ENCODE data around the gene TRIM58. TPM values are rescaled to one million over a fixed set of nuclear protein-coding genes. Genes with fewer than 3 reads are reported as not detected.

TRIM58 gene, protein sequence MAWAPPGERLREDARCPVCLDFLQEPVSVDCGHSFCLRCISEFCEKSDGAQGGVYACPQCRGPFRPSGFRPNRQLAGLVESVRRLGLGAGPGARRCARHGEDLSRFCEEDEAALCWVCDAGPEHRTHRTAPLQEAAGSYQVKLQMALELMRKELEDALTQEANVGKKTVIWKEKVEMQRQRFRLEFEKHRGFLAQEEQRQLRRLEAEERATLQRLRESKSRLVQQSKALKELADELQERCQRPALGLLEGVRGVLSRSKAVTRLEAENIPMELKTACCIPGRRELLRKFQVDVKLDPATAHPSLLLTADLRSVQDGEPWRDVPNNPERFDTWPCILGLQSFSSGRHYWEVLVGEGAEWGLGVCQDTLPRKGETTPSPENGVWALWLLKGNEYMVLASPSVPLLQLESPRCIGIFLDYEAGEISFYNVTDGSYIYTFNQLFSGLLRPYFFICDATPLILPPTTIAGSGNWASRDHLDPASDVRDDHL
- total RNA-seq, result under 1 TPM; 0.25 to 0.56 (median 0.47) TPM
- 0.07 TPM for polyA plus RNA-seq
- long read RNA-seq, donor 1, partial matches to known transcripts, result 0 of 1 reads
- long read RNA-seq, donor 1, other reads (novel, unspliced or antisense), result 1 of 1 reads
- long read RNA-seq, donor 2, result 0 reads
- long read RNA-seq, donor 3, partial matches to known transcripts, result 0 of 1 reads
- long read RNA-seq, donor 3, other reads (novel, unspliced or antisense), result 0 of 1 reads
- long read RNA-seq, donor 4, partial matches to known transcripts, result 1 of 2 reads
- long read RNA-seq, donor 4, other reads (novel, unspliced or antisense), result 0 of 2 reads

DNA sequence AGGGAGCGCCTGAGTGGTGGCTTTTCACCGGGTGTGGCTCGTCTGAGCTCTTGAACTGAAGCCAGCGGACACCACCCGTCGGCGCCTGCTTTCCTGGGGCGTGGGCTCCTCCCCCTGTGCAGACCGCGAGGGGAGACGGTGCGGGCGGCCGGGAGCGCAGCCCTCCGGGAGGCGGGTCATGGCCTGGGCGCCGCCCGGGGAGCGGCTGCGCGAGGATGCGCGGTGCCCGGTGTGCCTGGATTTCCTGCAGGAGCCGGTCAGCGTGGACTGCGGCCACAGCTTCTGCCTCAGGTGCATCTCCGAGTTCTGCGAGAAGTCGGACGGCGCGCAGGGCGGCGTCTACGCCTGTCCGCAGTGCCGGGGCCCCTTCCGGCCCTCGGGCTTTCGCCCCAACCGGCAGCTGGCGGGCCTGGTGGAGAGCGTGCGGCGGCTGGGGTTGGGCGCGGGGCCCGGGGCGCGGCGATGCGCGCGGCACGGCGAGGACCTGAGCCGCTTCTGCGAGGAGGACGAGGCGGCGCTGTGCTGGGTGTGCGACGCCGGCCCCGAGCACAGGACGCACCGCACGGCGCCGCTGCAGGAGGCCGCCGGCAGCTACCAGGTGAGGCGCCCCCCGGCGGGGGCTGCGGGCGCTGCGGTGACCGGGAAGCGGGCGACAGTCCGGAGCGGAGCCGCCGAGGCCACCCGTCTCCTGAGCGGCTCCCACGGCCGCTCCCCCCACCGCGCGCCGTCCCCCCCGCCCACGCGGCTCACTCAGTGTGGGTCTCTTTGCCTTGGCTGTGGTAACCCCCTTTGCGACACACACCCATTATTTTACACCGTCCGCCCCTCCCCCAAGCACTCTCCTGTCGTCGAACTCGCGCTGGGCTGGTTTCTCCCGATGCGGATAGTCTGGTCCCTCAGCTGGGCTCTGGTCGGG lies at the start of gene TRIM58:
TSS of gene TRIM58 (plus strand) at position 119 of the 916 bp plus-strand sequence. CDS start at position 179, 60 bp downstream.
- Histone ChIP-seq H3K4me1 (ENCODE audit: control insufficient read depth, insufficient read depth, low read length) (no peaks in the 10 kb centered on the region), H3K27ac (ENCODE audit: low read length) (no peak within 1 kb of the TSS), H3K9me3 (ENCODE audit: control insufficient read depth, low read length) (no peaks in the 10 kb centered on the region), H3K4me3 (ENCODE audit: low read length) (peak within 1 kb of the TSS; percentile 18), H3K27me3 (ENCODE audit: control insufficient read depth, insufficient read depth) (no peaks in the 10 kb centered on the region)
- DNase-seq, result peak; percentile 47 to 66 (median 59)
- intact Hi-C loops (cut with DNase I), result no loop called here
- ATAC-seq, result peak; percentile 69 to 91
- 2% methylated on average over 109 of the region's 109 CpGs for WGBS

DNA sequence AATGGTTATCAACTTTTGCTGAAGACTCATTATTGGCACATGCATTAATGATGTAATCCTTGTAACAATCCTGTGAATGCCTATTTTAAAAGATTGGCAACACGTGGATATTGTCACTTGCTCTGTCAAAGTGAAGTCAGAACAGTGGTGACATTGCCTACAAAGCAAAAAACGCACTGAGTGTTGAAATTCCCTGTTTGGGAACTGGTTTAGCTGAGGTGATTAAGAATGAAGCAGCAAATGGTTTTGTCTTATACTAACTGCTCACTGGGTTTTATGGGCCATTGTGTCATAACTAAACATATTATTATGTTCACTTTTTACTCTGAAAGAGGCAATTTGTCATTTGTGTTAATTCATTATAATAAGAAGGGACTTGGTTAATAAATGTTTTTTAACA lies 44.4 kb upstream of the TRIM58 start:
- 41% methylated on average over 2 of the region's 2 CpGs for WGBS
- H3K9me3 ChIP-seq (ENCODE audit: control insufficient read depth, low read length), result no peaks in the 10 kb centered on the region
- intact Hi-C loops (cut with DNase I), result no loop called here
- no peak for DNase-seq
- H3K27ac ChIP-seq (ENCODE audit: low read length), result no peak overlapping the region
- no peak for ATAC-seq
- H3K4me3 ChIP-seq (ENCODE audit: low read length), result no peak overlapping the region
- no peaks in the 10 kb centered on the region for H3K27me3 ChIP-seq (ENCODE audit: control insufficient read depth, insufficient read depth)
- H3K4me1 ChIP-seq (ENCODE audit: control insufficient read depth, insufficient read depth, low read length), result no peaks in the 10 kb centered on the region

- ATAC-seq (no peak), DNase-seq (no peak)
- Histone ChIP-seq H3K4me1 (ENCODE audit: control insufficient read depth, insufficient read depth, low read length) (no peaks in the 10 kb centered on the region), H3K27me3 (ENCODE audit: control insufficient read depth, insufficient read depth) (no peaks in the 10 kb centered on the region), H3K4me3 (ENCODE audit: low read length) (no peak overlapping the region), H3K9me3 (ENCODE audit: control insufficient read depth, low read length) (no peaks in the 10 kb centered on the region), H3K27ac (ENCODE audit: low read length) (no peak overlapping the region)
- intact Hi-C loops (cut with DNase I), result no loop called here
- 45% methylated on average over 2 of the region's 2 CpGs for WGBS
Measured at GRCh38 chr1:247822060-247822459, 34.9 kb upstream of the TRIM58 start.

DNA sequence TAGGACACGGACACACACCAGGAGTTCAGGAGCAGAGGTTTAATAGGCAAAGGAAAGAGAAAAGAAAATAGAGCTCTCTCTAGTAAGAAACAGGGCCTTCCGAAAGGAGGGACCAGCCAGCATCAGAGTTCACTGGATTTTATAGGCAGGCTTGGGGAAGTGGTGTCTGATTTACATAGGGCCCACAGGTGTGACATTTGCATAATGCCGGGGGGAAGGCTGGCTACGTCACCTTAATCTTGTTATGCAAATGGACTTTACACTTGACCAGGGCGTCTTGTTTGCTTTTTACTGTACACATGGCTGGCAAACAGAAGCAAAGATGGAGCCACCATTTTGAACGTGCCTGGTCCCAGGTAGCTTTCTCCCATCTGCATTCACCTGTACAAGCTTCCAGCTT lies 33.0 kb upstream of the TRIM58 start, which contains the start of gene OR14A16:
TSS of gene OR14A16 (minus strand) at position 97 of the 400 bp plus-strand sequence. CDS start 8,390 bp downstream, outside the sequence.
- H3K9me3 ChIP-seq (ENCODE audit: control insufficient read depth, low read length), result no peaks in the 10 kb centered on the region
- DNase-seq (no peak), ATAC-seq (no peak)
- H3K4me3 ChIP-seq (ENCODE audit: low read length), result no peak within 1 kb of the TSS
- WGBS, result 62% methylated on average over 6 of the region's 6 CpGs
- H3K27ac ChIP-seq (ENCODE audit: low read length), result no peak within 1 kb of the TSS
- no peaks in the 10 kb centered on the region for H3K4me1 ChIP-seq (ENCODE audit: control insufficient read depth, insufficient read depth, low read length)
- H3K27me3 ChIP-seq (ENCODE audit: control insufficient read depth, insufficient read depth), result no peaks in the 10 kb centered on the region
- intact Hi-C loops (cut with DNase I), result no loop called here

- Histone ChIP-seq H3K4me1 (ENCODE audit: control insufficient read depth, insufficient read depth, low read length) (no peaks in the 10 kb centered on the region), H3K27ac (ENCODE audit: low read length) (no peak overlapping the region), H3K4me3 (ENCODE audit: low read length) (no peak overlapping the region), H3K9me3 (ENCODE audit: control insufficient read depth, low read length) (no peaks in the 10 kb centered on the region), H3K27me3 (ENCODE audit: control insufficient read depth, insufficient read depth) (no peaks in the 10 kb centered on the region)
- ATAC-seq (no peak), DNase-seq (no peak)
- intact Hi-C loops (cut with DNase I), result no loop called here
- WGBS, result 86% methylated on average over 13 of the region's 13 CpGs
Measured at GRCh38 chr1:247825362-247825761, 31.6 kb upstream of the TRIM58 start.

- WGBS, result 43% methylated on average over 1 of the region's 1 CpG
- intact Hi-C loops (cut with DNase I), result no loop called here
- ATAC-seq (no peak), DNase-seq (no peak)
- H3K4me3 ChIP-seq (ENCODE audit: low read length), result no peak overlapping the region
- H3K4me1 ChIP-seq (ENCODE audit: control insufficient read depth, insufficient read depth, low read length), result no peaks in the 10 kb centered on the region
- no peaks in the 10 kb centered on the region for H3K9me3 ChIP-seq (ENCODE audit: control insufficient read depth, low read length)
- H3K27ac ChIP-seq (ENCODE audit: low read length), result no peak overlapping the region
- H3K27me3 ChIP-seq (ENCODE audit: control insufficient read depth, insufficient read depth), result no peaks in the 10 kb centered on the region
Measured at GRCh38 chr1:247829656-247830055, 27.3 kb upstream of the TRIM58 start.

DNA sequence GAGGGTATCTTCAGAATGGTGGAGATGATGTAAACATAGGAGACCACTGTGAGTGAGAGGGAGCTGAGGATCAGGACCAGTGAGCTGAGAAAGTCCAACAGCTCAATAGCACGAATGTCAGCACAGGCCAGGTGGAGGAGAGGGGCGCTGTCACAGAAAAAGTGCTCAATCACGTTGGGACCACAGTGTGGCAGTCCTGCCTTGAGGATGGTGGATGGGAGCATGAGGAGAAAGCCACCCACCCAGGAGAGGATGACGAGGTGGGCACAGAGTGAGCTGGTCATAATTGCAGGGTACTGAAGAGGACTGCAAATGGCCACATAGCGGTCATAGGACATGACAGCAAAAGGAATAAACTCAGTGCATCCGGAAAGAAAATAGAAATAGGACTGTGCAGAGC lies 23.4 kb upstream of the TRIM58 start:
- ATAC-seq (no peak), DNase-seq (no peak)
- WGBS, result 65% methylated on average over 6 of the region's 6 CpGs
- Histone ChIP-seq H3K4me1 (ENCODE audit: control insufficient read depth, insufficient read depth, low read length) (no peaks in the 10 kb centered on the region), H3K4me3 (ENCODE audit: low read length) (no peak overlapping the region), H3K27ac (ENCODE audit: low read length) (no peak overlapping the region), H3K27me3 (ENCODE audit: control insufficient read depth, insufficient read depth) (no peaks in the 10 kb centered on the region), H3K9me3 (ENCODE audit: control insufficient read depth, low read length) (no peaks in the 10 kb centered on the region)
- intact Hi-C loops (cut with DNase I), result no loop called here

GRCh38 chr1:247840818-247841217 lies 16.2 kb upstream of the TRIM58 start:
- intact Hi-C loops (cut with DNase I), result no loop called here
- H3K27me3 ChIP-seq (ENCODE audit: control insufficient read depth, insufficient read depth), result no peaks in the 10 kb centered on the region
- no peaks in the 10 kb centered on the region for H3K9me3 ChIP-seq (ENCODE audit: control insufficient read depth, low read length)
- no peak overlapping the region for H3K4me3 ChIP-seq (ENCODE audit: low read length)
- DNase-seq (no peak), ATAC-seq (no peak)
- 79% methylated on average over 2 of the region's 2 CpGs for WGBS
- H3K4me1 ChIP-seq (ENCODE audit: control insufficient read depth, insufficient read depth, low read length), result no peaks in the 10 kb centered on the region
- no peak overlapping the region for H3K27ac ChIP-seq (ENCODE audit: low read length)

DNA sequence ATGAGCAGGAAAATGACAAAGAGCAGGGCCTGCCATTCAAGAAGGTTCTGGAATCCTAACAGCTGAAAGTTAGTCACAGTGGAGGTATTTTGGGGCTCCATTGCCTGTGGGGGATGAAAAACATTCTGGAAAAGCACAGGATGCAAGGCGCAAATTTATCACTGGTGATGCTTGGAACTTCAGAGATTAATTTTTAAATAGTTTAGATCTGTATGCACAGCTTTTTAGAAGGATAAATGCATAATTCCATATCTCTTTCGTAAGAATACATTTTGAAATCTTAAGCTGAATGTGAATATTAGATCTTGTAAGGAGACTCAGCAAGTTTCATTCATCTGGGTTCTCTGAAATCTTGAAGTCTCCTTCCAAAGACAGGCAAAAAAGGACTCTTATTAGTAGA lies 15.2 kb upstream of the TRIM58 start, which contains the start of gene OR11L1:
TSS of gene OR11L1 (minus strand) at position 101 of the 400 bp plus-strand sequence. CDS start at position 101, 0 bp downstream.
- WGBS, result 76% methylated on average over 2 of the region's 2 CpGs
- no peaks in the 10 kb centered on the region for H3K9me3 ChIP-seq (ENCODE audit: control insufficient read depth, low read length)
- DNase-seq, result no peak
- no peak within 1 kb of the TSS for H3K27ac ChIP-seq (ENCODE audit: low read length)
- no peak for ATAC-seq
- intact Hi-C loops (cut with DNase I), result no loop called here
- H3K4me1 ChIP-seq (ENCODE audit: control insufficient read depth, insufficient read depth, low read length), result no peaks in the 10 kb centered on the region
- H3K27me3 ChIP-seq (ENCODE audit: control insufficient read depth, insufficient read depth), result no peaks in the 10 kb centered on the region
- H3K4me3 ChIP-seq (ENCODE audit: low read length), result no peak within 1 kb of the TSS

- no peaks in the 10 kb centered on the region for H3K9me3 ChIP-seq (ENCODE audit: control insufficient read depth, low read length)
- intact Hi-C loops (cut with DNase I), result no loop called here
- 87% methylated on average over 2 of the region's 2 CpGs for WGBS
- H3K27ac ChIP-seq (ENCODE audit: low read length), result no peak overlapping the region
- H3K4me1 ChIP-seq (ENCODE audit: control insufficient read depth, insufficient read depth, low read length), result no peaks in the 10 kb centered on the region
- ATAC-seq, result no peak
- no peaks in the 10 kb centered on the region for H3K27me3 ChIP-seq (ENCODE audit: control insufficient read depth, insufficient read depth)
- H3K4me3 ChIP-seq (ENCODE audit: low read length), result no peak overlapping the region
- no peak for DNase-seq
Measured at GRCh38 chr1:247843411-247843810, 13.6 kb upstream of the TRIM58 start.
